ENCODE measurements around the gene SIRT4.

- no peak for TF ChIP-seq CTCF (IDR thresholded peaks at IDR 0.05)
- TF ChIP-seq MEF2A (IDR thresholded peaks at IDR 0.05; ENCODE audit: borderline replicate concordance, low read depth), result no peak
- TF ChIP-seq SIN3A (IDR thresholded peaks at IDR 0.05; ENCODE audit: borderline replicate concordance, low read depth, low read length), result no peak
- TF ChIP-seq POLR2AphosphoS5 (IDR thresholded peaks at IDR 0.05; ENCODE audit: low read depth, low read length), result no peak
- TF ChIP-seq ELF1 (IDR thresholded peaks at IDR 0.05), result no peak
- no peak for TF ChIP-seq USF2 (IDR thresholded peaks at IDR 0.05; ENCODE audit: borderline replicate concordance, low read depth, low read length)
- TF ChIP-seq TCF12 (IDR thresholded peaks at IDR 0.05), result no peak
- no peak for TF ChIP-seq YY1 (IDR thresholded peaks at IDR 0.05; ENCODE audit: low read depth)
- TF ChIP-seq MAX (IDR thresholded peaks at IDR 0.05; ENCODE audit: low read depth), result no peak
- TF ChIP-seq CHD2 (IDR thresholded peaks at IDR 0.05; ENCODE audit: low read length, partially characterized antibody), result no peak
- no peak for TF ChIP-seq GABPA (IDR thresholded peaks at IDR 0.05; ENCODE audit: low read depth)
- no peak for TF ChIP-seq ZBTB33 (IDR thresholded peaks at IDR 0.05; ENCODE audit: borderline replicate concordance, low read depth)
- TF ChIP-seq USF1 (IDR thresholded peaks at IDR 0.05; ENCODE audit: borderline replicate concordance, low read depth), result no peak
- no peak for TF ChIP-seq EP300 (IDR thresholded peaks at IDR 0.05; ENCODE audit: borderline replicate concordance in 1 of 2, low read depth in 1 of 2, low read length in 1 of 2)
Observed at GRCh38 chr12:120284381-120284780, 17.7 kb upstream of the SIRT4 start.

Data from SK-N-SH (cell line).